C4-2B (cell line): ENCODE results near the gene SGPP1.
"Not testable (repeated sequence)": the region's sequence is repeated elsewhere in the genome, so short reads cannot be mapped to it uniquely, and the experiment has no call there.

Experiments used
- H3K27ac ChIP-seq: fragments of 450-650 bp; 2 replicates; pipeline ENCODE4 v1.5.1; 2017
- CTCF ChIP-seq: fragments of 450-650 bp; conservative IDR thresholded peaks from 2 replicates; pipeline ENCODE4 v1.5.1; 2017; ENCODE audit warnings: mild to moderate bottlenecking
- ZFX ChIP-seq: fragments of 450-650 bp; IDR thresholded peaks from 2 replicates; pipeline ENCODE4 v1.6.1; 2017

Gene SGPP1

GRCh38 chr14:63644741-63645140, 83.1 kb downstream of the SGPP1 start:
- no peak for TF ChIP-seq CTCF
- TF ChIP-seq ZFX = no peak
- no peak overlapping the region for H3K27ac ChIP-seq

DNA sequence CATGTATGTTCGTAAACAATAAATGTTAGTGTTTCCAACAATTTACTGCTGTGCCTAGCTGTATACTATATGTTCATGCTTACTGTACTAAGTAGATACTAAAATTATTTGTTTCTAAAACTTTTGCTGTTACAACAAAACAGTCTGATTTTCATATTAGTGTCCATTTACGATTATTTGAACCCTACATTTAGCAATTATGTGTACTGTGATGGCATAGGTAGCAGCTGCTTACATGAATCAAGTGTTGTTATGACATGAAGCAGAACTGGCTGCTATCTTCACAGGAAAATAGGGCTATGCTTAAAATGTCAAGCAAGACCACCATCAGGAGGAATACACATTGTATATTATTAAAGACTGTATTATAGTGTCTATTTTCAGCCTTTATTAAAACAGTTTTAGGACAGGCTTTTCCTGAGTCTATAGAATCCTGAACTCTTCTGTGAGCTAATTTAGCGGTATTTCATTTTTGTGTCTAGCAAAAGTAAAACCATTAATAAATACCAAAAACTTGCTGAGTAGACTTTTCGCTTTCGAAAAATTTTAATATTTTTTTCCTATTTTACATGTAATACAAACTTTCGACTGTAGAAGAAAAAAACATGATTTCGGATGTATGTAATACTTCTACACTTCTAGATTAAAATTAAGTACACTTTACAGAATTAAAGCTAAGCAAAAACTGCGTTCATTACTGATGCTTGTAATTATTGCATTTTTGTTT, 85.0 kb downstream of the SGPP1 start:
- H3K27ac ChIP-seq = no peak overlapping the region; the same call in 1 of the 2 replicates
- no peak for TF ChIP-seq ZFX
- no peak for TF ChIP-seq CTCF

- H3K27ac ChIP-seq = peak overlapping the region; percentile 79
- TF ChIP-seq CTCF = no peak
- no peak for TF ChIP-seq ZFX
These were observed 85.6 kb downstream of the SGPP1 start for GRCh38 chr14:63642229-63642611.

GRCh38 chr14:63641473-63642228, 86.2 kb downstream of the SGPP1 start, which contains the start of gene WDR89:
TSS of gene WDR89 (minus strand) at chr14:63641871. CDS start at chr14:63599942, 41,929 bp downstream.
- TF ChIP-seq CTCF (peak; percentile 89), ZFX (no peak)
- peak within 1 kb of the TSS; percentile 79 for H3K27ac ChIP-seq

DNA sequence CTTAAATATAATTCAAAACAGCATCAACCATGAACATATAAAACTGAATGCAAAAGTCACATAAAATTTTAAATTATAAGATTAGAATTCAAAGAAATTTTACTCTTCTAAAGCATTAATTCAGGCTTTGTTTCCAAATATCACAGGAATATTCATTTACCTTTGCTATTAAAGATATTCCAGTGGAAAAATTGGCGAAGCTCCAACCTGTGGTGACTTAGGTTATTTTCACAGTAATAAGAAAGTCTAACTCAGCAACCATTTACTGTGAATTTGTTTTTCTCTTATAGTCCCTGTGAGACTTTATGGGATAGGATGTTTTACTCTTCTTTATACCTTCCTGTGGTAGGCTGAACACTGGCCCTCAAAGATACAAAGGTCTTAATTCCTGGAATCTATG, 89.4 kb downstream of the SGPP1 start:
- TF ChIP-seq CTCF (no peak), ZFX (no peak)
- no peak overlapping the region for H3K27ac ChIP-seq

GRCh38 chr14:63636094-63636635, 91.7 kb downstream of the SGPP1 start:
- H3K27ac ChIP-seq = not testable (repeated sequence)
